ENCODE data around the gene FBP1.
A peak's percentile ranks its signal among the peaks of the same experiment; 100 is the strongest.

Gene FBP1

GRCh38 chr9:94639061-94639998 lies at the start of gene FBP1:
Gene FBP1, minus strand, starts transcription at chr9:94639518. Its CDS starts 208 bp downstream, at chr9:94639310.
- TF ChIP-seq POLR2A (IDR thresholded peaks at IDR 0.05; ENCODE audit: low read length) (no peak), GATA1 (IDR thresholded peaks at IDR 0.05; ENCODE audit: low read depth, low read length) (no peak)
- DNase-seq, result peak; percentile 8 to 18

DNA sequence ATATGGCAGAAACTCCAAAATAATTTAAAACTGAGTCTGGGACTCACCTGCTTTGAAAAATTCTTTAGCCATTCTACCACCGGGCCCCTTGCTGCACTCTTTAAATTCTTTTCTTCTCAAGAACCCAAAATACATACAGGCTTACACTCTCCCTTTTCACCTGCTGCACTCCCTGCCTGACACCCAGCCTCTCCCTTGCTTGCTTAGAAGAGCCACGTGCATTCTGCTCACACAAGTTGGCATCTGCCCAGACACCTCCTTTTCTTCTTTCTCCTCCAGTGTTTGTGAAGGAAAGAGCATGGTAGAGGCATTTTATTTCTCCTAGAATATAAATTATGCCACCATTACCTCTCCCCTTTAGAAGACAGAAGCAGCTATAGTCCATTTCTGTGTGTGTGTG lies 48.1 kb upstream of the FBP1 start:
- TF ChIP-seq POLR2A (IDR thresholded peaks at IDR 0.05; ENCODE audit: low read length), result no peak
- no peak for TF ChIP-seq GATA1 (IDR thresholded peaks at IDR 0.05; ENCODE audit: low read depth, low read length)
- no peak for DNase-seq

- TF ChIP-seq GATA1 (IDR thresholded peaks at IDR 0.05; ENCODE audit: low read depth, low read length) (no peak), POLR2A (IDR thresholded peaks at IDR 0.05; ENCODE audit: low read length) (no peak)
- no peak for DNase-seq
These were observed 46.0 kb upstream of the FBP1 start for GRCh38 chr9:94685359-94685758.

- peak; percentile 48 to 71 for DNase-seq
- TF ChIP-seq POLR2A (IDR thresholded peaks at IDR 0.05; ENCODE audit: low read length) (no peak), GATA1 (IDR thresholded peaks at IDR 0.05; ENCODE audit: low read depth, low read length) (no peak)
These were observed 42.2 kb upstream of the FBP1 start for GRCh38 chr9:94681508-94681907.

DNA sequence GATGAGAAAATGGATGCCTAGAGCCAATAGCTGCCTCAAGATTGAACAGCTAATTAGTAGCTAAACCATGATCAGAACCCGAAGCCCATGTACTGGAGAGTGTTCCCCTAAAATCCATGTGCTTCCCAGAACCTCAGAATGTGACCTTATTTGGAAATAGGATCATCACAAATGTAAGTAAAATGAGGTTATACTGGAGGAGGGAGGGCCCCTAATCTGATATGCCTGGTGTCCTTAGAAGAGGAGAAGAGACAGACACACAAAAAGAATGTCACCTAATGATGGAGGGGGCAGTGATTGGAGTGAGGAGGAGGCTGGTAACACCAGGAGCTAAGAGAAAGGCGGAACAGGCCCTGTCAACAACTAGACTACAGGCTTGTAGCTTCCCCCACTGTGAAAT lies 41.3 kb upstream of the FBP1 start:
- no peak for DNase-seq
- no peak for TF ChIP-seq POLR2A (IDR thresholded peaks at IDR 0.05; ENCODE audit: low read length)

- TF ChIP-seq GATA1 (IDR thresholded peaks at IDR 0.05; ENCODE audit: low read depth, low read length) (no peak), POLR2A (IDR thresholded peaks at IDR 0.05; ENCODE audit: low read length) (no peak)
- no peak for DNase-seq
These were observed 40.7 kb upstream of the FBP1 start for GRCh38 chr9:94680020-94680419.

DNA sequence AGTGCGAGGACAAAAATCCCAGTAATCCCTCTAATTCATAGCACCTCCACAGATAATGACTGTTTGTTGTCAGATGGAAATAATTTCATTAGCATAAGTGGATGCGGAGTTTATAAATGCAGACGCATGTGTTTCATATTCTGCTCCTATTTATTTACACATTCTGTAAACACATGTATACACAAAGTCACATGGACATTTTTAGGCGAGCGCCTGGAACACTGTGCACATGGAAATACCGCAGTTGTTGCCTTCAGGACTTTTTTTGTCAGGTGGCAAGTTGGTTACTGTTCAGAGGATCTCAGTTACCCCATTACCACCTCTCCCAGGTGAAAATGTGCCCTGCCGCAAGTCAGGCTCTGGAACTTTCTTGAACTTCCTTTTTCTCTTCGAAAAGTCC lies 40.3 kb upstream of the FBP1 start:
- no peak for TF ChIP-seq POLR2A (IDR thresholded peaks at IDR 0.05; ENCODE audit: low read length)
- TF ChIP-seq GATA1 (IDR thresholded peaks at IDR 0.05; ENCODE audit: low read depth, low read length), result no peak
- no peak for DNase-seq

GRCh38 chr9:94677929-94678328 lies 38.6 kb upstream of the FBP1 start:
- no peak for TF ChIP-seq POLR2A (IDR thresholded peaks at IDR 0.05; ENCODE audit: low read length)
- TF ChIP-seq GATA1 (IDR thresholded peaks at IDR 0.05; ENCODE audit: low read depth, low read length), result no peak
- no peak for DNase-seq

DNA sequence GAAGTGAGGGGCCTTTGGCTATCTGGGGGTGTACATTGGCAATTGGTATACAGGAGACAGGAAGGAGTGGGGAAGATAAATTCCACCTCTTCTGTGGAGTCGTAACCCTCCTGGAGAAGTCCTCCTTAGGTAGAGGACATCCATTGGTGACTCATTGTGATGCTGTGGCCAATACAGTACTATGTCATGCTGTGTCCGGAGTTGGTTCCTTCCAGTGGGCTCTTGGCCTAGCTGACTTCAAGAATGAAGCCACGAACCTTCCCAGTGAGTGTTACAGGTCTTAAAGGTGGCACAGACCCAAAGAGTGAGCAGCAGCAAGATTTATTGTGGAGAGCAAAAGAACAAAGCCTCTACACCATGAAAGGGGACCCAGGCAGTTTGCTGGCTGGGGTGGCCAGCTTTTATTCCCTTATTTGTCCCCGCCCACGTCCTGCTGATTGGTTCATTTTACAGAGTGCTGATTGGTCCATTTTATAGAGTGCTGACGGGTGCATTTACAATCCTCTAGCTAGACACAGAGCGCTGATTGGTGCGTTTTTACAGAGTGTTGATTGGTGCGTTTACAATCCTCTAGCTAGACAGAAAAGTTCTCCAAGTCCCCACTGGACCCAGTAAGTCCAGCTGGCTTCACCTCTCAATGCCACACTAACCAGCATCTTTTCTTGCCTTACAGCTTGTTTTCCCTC lies 37.3 kb upstream of the FBP1 start:
- no peak for DNase-seq
- TF ChIP-seq POLR2A (IDR thresholded peaks at IDR 0.05; ENCODE audit: low read length) (no peak), GATA1 (IDR thresholded peaks at IDR 0.05; ENCODE audit: low read depth, low read length) (no peak)

DNA sequence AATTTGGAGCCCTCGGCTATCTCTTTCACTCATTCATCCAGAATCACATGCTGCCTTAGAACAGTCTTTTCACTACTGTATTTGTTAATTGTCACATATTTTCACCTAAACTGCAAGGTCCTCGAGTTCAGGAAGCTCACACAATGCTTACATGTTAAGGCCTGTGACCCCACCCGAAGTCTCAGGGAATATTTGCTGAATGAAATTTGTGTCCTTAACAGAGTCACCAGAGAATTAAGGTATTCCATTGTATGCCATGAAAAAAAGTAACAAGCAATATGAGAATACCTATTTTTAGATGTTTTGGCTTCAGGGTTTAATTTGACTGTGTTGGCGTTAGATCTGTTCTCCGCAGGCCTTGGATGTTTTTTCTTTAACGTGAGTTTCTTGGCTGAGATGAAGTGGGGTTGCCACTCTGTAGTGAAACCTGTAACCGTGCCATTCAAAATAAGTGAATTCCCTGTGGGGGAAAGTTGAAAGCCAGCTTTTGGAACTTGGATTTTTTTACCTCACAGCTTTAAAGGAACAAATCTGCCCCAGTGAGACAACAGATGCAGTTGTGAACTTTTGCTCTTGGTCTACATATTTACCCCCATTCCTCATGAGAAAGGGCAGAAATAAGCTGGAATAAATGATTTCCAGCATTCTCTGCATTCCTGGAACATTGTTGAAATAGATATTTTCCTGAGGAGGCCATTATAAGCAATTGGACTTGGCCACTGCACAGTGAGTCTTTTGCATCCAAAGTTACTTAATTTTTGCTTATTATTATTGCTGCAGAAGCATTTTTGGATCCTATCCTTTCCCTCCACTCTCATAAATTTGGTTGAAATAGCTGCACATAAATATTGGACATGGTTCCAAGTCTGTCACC lies 35.9 kb upstream of the FBP1 start:
- no peak for TF ChIP-seq POLR2A (IDR thresholded peaks at IDR 0.05; ENCODE audit: low read length)
- TF ChIP-seq GATA1 (IDR thresholded peaks at IDR 0.05; ENCODE audit: low read depth, low read length), result no peak
- no peak for DNase-seq

- TF ChIP-seq POLR2A (IDR thresholded peaks at IDR 0.05; ENCODE audit: low read length) (no peak), GATA1 (IDR thresholded peaks at IDR 0.05; ENCODE audit: low read depth, low read length) (no peak)
- no peak for DNase-seq
These were observed 33.6 kb upstream of the FBP1 start for GRCh38 chr9:94672811-94673487.

DNA sequence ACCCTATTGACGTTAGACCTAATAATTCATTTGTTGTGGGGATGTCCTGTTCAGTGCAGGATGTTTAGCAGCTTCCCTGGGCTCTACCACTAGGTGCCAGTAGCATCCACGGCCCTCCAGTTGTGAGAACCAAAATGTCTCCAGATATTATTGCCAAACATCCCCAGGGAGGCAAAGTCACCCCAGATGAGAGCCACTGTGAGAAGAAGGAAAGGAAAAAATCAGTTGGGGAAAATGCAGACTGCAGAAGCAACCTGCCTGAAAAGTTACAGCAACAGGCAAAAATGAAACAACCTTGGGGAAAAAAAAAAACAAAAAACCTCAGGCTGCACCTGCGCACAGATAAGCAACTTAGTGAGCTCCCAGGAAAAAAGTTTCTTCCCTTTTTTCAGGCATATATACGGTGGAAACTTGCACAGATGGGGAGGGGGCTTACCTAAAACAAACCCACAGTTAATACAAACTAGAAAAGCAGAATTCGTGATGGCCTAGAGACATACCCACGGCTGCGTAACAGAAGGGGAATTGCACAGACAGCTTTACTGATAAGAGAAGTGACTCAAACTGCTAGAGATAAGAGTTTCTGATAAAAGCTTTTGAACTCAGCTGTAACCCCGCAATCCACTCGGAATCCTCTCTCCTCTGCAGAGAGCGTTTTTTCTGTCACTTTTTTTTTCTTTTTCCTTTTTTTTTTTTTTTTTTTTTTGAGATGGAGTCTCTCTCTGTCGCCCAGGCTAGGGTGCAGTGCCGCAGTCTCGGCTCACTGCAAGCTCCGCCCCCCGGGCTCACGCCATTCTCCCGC lies 29.8 kb upstream of the FBP1 start:
- TF ChIP-seq GATA1 (IDR thresholded peaks at IDR 0.05; ENCODE audit: low read depth, low read length) (no peak), POLR2A (IDR thresholded peaks at IDR 0.05; ENCODE audit: low read length) (no peak)
- DNase-seq, result peak; percentile 60 to 67
